Vagina (tissue), 2 donors: Measurements from ENCODE around the gene PSMG3.

Source experiments
- POLR2A ChIP-seq, 2 donors: fragments of 450-650 bp; IDR thresholded peaks; one replicate each; pipeline ENCODE4 v1.6.1; 2017; ENCODE audit warnings: antibody characterized with exemption in 2 of 2, mild to moderate bottlenecking in 2 of 2, moderate library complexity in 2 of 2
- TF ChIP-seq, protein P1 (sequence below), 3 experiments: fragments of 450-650 bp in 2 of 3; fragments of 200-600 bp in 1 of 3; sonication (generic) in 1 of 3; IDR thresholded peaks; one replicate each; pipeline ENCODE4 v1.5.1; 2017 to 2019; ENCODE audit warnings: antibody characterized with exemption in 3 of 3, mild to moderate bottlenecking in 2 of 3, moderate library complexity in 2 of 3

GRCh38 chr7:1579481-1580421 lies 9.9 kb upstream of the PSMG3 start:
- TF ChIP-seq, protein P1, sequence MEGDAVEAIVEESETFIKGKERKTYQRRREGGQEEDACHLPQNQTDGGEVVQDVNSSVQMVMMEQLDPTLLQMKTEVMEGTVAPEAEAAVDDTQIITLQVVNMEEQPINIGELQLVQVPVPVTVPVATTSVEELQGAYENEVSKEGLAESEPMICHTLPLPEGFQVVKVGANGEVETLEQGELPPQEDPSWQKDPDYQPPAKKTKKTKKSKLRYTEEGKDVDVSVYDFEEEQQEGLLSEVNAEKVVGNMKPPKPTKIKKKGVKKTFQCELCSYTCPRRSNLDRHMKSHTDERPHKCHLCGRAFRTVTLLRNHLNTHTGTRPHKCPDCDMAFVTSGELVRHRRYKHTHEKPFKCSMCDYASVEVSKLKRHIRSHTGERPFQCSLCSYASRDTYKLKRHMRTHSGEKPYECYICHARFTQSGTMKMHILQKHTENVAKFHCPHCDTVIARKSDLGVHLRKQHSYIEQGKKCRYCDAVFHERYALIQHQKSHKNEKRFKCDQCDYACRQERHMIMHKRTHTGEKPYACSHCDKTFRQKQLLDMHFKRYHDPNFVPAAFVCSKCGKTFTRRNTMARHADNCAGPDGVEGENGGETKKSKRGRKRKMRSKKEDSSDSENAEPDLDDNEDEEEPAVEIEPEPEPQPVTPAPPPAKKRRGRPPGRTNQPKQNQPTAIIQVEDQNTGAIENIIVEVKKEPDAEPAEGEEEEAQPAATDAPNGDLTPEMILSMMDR (IDR thresholded peaks at IDR 0.05): peak; percentile 67 to 83 (median 73)
- TF ChIP-seq POLR2A (IDR thresholded peaks at IDR 0.05): no peak
